Measurements from ENCODE around the gene EIF5B. TPM values are rescaled to one million over a fixed set of nuclear protein-coding genes. Genes with fewer than 3 reads are reported as not detected.

EIF5B gene
- total RNA-seq, 4 donors from 2014 or later = 19.4 to 40.7 (median 30.0) TPM

- no peak for DNase-seq
- Histone ChIP-seq H3K4me1 (peaks cover 4 to 26% (median 9%) of the 10 kb centered on the region in 3 donors), H3K9me3 (no peaks in the 10 kb centered on the region), H3K27me3 (no peaks in the 10 kb centered on the region), H3K36me3 (peaks cover 3 to 83% (median 6%) of the 10 kb centered on the region in 3 donors), H3K4me3 (no peak overlapping the region), H3K27ac (peak overlapping the region; percentile 1 to 61 (median 40))
- intact Hi-C loops (cut with DNase I) = no loop called here
- 73 to 87% methylated on average over 9 to 10 of the region's 12 CpGs for WGBS, 2 donors
- TF ChIP-seq, protein P1, sequence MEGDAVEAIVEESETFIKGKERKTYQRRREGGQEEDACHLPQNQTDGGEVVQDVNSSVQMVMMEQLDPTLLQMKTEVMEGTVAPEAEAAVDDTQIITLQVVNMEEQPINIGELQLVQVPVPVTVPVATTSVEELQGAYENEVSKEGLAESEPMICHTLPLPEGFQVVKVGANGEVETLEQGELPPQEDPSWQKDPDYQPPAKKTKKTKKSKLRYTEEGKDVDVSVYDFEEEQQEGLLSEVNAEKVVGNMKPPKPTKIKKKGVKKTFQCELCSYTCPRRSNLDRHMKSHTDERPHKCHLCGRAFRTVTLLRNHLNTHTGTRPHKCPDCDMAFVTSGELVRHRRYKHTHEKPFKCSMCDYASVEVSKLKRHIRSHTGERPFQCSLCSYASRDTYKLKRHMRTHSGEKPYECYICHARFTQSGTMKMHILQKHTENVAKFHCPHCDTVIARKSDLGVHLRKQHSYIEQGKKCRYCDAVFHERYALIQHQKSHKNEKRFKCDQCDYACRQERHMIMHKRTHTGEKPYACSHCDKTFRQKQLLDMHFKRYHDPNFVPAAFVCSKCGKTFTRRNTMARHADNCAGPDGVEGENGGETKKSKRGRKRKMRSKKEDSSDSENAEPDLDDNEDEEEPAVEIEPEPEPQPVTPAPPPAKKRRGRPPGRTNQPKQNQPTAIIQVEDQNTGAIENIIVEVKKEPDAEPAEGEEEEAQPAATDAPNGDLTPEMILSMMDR (IDR thresholded peaks at IDR 0.05) = no peak
- no peak for TF ChIP-seq POLR2A (IDR thresholded peaks at IDR 0.05)
Observed at GRCh38 chr2:99431587-99432275, 94.5 kb downstream of the EIF5B start.

DNA sequence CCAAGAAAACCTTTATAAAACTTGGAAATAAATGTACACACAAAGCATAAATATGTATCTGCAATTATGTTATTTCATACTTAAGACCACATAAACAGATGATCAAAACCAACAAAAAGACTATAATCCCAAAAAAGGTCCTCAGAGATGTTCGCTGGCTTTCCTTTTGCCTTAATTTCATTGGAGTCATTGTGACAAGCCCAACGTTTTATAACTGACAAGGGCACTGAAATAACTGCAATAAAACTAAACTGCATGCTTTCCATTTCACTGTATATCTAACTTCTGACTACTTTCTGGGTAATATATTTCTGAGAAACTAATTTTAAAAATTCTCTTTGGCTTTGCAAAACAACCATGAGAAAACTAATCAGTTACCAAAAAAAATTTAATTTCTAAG lies 96.2 kb downstream of the EIF5B start:
- no peaks in the 10 kb centered on the region for H3K27me3 ChIP-seq
- no peak for DNase-seq
- H3K4me1 ChIP-seq = peaks cover 4 to 26% (median 9%) of the 10 kb centered on the region in 3 donors
- intact Hi-C loops (cut with DNase I) = no loop called here
- H3K4me3 ChIP-seq = no peak overlapping the region
- peaks cover 0 to 81% (median 3%) of the 10 kb centered on the region in 3 donors for H3K36me3 ChIP-seq
- TF ChIP-seq, protein P1 (IDR thresholded peaks at IDR 0.05) = no peak
- TF ChIP-seq POLR2A (IDR thresholded peaks at IDR 0.05) = no peak
- WGBS, 2 donors = 76 to 80% methylated on average over 2 of the region's 2 CpGs
- H3K27ac ChIP-seq = no peak overlapping the region
- H3K9me3 ChIP-seq = no peaks in the 10 kb centered on the region

DNA sequence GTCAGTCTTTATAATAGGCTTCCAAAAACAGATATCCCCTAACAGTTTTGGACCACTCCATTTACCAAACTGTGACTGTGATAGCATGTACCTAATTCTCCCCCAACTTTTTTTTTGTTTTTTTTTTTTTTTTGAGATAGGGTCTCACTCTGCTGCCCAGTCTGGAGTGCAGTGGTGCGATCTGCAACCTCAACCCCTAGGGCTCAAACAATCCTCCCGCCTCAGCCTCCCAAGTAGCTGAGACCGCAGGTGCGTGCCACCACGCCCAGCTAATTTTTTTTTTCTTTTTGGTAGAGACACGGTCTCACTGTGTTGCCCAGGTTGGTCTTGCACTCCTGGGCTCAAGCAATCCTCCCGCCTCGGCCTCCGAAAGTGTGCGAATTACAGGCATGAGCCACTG lies 99.7 kb downstream of the EIF5B start:
- DNase-seq = no peak
- Histone ChIP-seq H3K27ac (no peak overlapping the region), H3K36me3 (peaks cover 4 to 82% (median 8%) of the 10 kb centered on the region in 3 donors), H3K4me1 (peaks cover 2 to 6% (median 2%) of the 10 kb centered on the region in 3 donors), H3K4me3 (no peak overlapping the region), H3K9me3 (no peaks in the 10 kb centered on the region), H3K27me3 (no peaks in the 10 kb centered on the region)
- intact Hi-C loops (cut with DNase I) = no loop called here
- WGBS, 2 donors = 95% methylated on average over 9 to 10 of the region's 10 CpGs
- no peak for TF ChIP-seq POLR2A (IDR thresholded peaks at IDR 0.05)
- TF ChIP-seq, protein P1 (IDR thresholded peaks at IDR 0.05) = no peak

GRCh38 chr2:99439971-99440505 lies 102.8 kb downstream of the EIF5B start:
- intact Hi-C loops (cut with DNase I) = no loop called here
- Histone ChIP-seq H3K9me3 (no peaks in the 10 kb centered on the region), H3K4me3 (no peak overlapping the region), H3K27me3 (no peaks in the 10 kb centered on the region), H3K27ac (no peak overlapping the region), H3K36me3 (peaks cover 4 to 72% (median 8%) of the 10 kb centered on the region in 3 donors), H3K4me1 (no peaks in the 10 kb centered on the region)
- DNase-seq = no peak
- 71 to 80% methylated on average over 4 of the region's 4 CpGs for WGBS, 2 donors
- no peak for TF ChIP-seq POLR2A (IDR thresholded peaks at IDR 0.05)
- TF ChIP-seq, protein P1 (IDR thresholded peaks at IDR 0.05) = no peak

DNA sequence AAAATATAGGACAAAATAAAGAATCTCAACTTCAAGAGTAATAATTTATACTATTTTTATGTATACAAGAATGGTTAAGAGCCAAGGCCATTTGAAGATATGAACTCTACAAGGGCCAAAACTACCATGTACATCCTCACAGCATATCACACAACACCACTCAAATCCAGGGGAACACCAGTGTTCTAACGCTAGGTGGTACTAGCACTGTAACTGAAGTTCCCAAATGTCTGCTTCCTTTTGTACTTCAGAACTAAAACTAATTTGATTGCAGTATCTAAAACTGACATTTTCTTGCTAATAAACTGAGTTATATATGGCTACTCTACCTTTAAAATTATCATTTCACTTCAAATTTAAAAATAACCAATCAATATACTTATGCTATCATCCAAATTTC lies 105.6 kb downstream of the EIF5B start:
- intact Hi-C loops (cut with DNase I) = no loop called here
- H3K36me3 ChIP-seq = peaks cover 4 to 71% (median 8%) of the 10 kb centered on the region in 3 donors
- TF ChIP-seq POLR2A (IDR thresholded peaks at IDR 0.05) = no peak
- TF ChIP-seq, protein P1 (IDR thresholded peaks at IDR 0.05) = peak in 3 of 6 experiments; percentile 4 to 38 (median 16)

More for the DNA sequence above, 105.6 kb downstream of the EIF5B start:
- no peak overlapping the region for H3K4me3 ChIP-seq
- H3K27me3 ChIP-seq = no peaks in the 10 kb centered on the region
- H3K4me1 ChIP-seq = no peaks in the 10 kb centered on the region
- 65 to 70% methylated on average over 1 of the region's 1 CpG for WGBS, 2 donors
- no peaks in the 10 kb centered on the region for H3K9me3 ChIP-seq
- DNase-seq = no peak
- H3K27ac ChIP-seq = no peak overlapping the region

All from esophagus squamous epithelium (tissue), 5 donors.